Activated naive CD4-positive, alpha-beta T cell treated with anti-CD3 and anti-CD28 coated beads, Interleukin-2, amount 50 U/mL, for 72 hours (primary cell): Measurements from ENCODE around the gene RPE. TPM values are rescaled to one million over a fixed set of nuclear protein-coding genes. Genes with fewer than 3 reads are reported as not detected.

Source experiments
- ATAC-seq, 2 donors: fragments of 150-1000 bp; cut with Tn5 transposase; 2 replicates each; pipeline ENCODE4 v1.10.0; 2021; ENCODE audit warnings: mild to moderate bottlenecking in 2 of 2, moderate library complexity in 2 of 2
- DNase-seq, 2 donors: peaks; one replicate each; pipeline ENCODE4 v3.0.0; 2021 to 2022; ENCODE audit warnings: low spot score in 2 of 2
- H3K27ac Mint-ChIP-seq, 2 donors: one replicate each; pipeline ENCODE4 v1.8.0; 2022; ENCODE audit warnings: mild to moderate bottlenecking in 2 of 2, mixed read lengths in 2 of 2
- H3K36me3 Mint-ChIP-seq, 2 donors: one replicate each; pipeline ENCODE4 v1.8.0; 2022; ENCODE audit warnings: mixed read lengths in 2 of 2
- H3K9me3 Mint-ChIP-seq, 2 donors: one replicate each; pipeline ENCODE4 v1.8.0; 2022; ENCODE audit warnings: mixed read lengths in 2 of 2
- total RNA-seq, 2 donors: library from RNA; stranded (reverse); gene quantifications; one replicate each; pipeline ENCODE4 v1.2.3, GENCODE V29; 2022

The RPE gene
- total RNA-seq, 2 donors from 2014 or later: 39.0 to 61.6 TPM

DNA sequence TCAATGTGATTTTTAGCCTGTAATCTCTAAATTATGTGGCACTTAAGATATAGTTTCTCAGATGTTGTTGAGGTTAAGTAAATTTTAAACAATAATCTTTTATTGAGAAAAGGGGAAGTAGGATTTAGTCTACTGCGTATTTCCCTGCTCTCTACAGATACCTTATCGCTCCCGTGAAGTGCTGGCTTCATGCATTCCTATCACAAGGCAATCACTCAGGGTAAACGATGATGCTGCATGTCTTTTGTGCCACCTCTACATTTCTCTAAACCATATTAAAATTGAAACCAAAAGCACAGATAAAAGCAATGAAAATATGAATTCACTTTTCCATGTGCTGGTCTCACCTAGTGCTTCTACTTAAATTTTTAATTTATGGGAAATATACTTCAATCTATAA lies 14.4 kb upstream of the RPE start:
- H3K9me3 Mint-ChIP-seq: no peaks in the 10 kb centered on the region
- no peaks in the 10 kb centered on the region for H3K36me3 Mint-ChIP-seq
- ATAC-seq (peak in 1 of 2 donors; percentile 81), DNase-seq (no peak)
- no peak overlapping the region for H3K27ac Mint-ChIP-seq

- Mint-ChIP-seq H3K9me3 (no peaks in the 10 kb centered on the region), H3K36me3 (no peaks in the 10 kb centered on the region), H3K27ac (no peak overlapping the region)
- ATAC-seq (no peak), DNase-seq (no peak)
These were observed 11.6 kb upstream of the RPE start for GRCh38 chr2:209990838-209991237.

DNA sequence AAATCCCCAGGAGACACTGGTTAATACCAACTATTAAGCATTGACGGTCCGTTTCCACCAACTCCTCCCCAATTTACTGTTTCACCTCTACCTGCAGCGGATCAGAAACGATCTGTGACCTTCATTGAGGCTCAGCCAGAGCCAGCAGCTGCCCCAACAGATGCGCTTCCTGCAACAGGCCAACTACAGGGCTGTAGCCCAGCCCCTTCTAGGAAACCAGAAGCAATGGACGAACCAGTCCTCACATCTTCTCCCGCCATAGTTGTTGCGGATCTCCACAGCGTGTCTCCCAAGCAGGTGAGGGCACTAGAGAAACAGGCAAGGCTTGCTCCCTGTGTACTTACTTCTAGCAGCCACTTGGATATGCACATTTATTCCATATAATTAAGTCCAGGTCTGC lies 8.5 kb upstream of the RPE start:
- no peak overlapping the region for H3K27ac Mint-ChIP-seq
- DNase-seq (no peak), ATAC-seq (no peak)
- no peaks in the 10 kb centered on the region for H3K36me3 Mint-ChIP-seq
- no peaks in the 10 kb centered on the region for H3K9me3 Mint-ChIP-seq

DNA sequence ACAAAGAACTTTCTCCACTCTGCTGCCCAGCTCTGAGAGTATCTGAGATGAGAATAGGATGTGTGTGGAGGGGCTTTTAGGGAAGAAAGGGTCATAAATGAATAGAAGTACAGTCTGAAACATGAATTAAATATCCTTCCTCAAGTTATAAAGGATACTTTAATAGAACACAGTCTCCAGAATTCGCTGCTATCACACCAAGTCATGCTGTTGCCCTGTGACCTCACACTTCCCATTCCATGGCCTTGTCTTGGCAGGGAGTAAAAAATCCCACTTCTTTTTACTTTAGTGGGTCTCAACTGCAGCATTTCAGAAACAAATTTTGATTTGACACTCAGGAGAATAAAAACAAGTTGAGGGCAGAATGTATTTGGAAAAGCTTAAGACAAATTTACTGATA lies 3.8 kb upstream of the RPE start:
- no peak for ATAC-seq
- Mint-ChIP-seq H3K9me3 (peaks cover 0 to 3% of the 10 kb centered on the region in 2 donors), H3K36me3 (peaks cover 13 to 15% of the 10 kb centered on the region in 2 donors), H3K27ac (no peak overlapping the region)
- DNase-seq: no peak

DNA sequence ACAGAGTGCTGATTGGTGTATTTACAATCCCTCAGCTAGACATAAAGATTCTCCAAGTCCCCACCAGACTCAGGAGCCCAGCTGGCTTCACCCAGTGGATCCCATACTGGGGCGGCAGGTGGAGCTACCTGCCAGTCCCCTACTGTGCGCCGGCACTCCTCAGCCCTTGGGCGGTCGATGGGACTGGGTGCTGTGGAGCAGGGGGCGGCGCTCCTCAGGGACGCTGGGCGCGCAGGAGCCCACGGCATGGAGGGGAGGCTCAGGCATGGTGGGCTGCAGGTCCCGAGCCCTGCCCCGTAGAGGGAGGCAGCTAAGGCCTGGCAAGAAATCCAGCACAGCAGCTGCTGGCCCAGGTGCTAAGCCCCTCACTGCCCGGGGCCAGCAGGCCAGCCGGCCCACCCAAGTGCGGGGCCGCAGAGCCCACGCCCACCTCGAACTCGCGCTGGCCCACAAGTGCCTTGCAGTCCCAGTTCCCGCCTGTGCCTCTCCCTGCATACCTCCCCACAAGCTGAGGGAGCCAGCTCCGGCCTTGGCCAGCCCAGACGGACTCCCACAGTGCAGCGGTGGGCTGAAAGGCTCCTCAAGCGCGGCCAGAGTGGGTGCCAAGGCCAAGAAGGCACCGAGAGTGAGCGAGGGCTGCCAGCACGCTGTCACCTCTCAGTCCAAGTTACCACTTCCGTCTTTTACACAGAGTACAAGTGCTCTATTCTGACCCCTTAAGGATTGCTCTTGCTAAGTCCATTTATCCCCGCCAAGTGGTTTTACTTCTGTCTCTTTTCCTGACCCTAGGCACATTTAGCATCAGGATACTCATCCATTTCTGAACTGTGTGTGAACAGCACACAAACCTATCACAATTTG lies 1.7 kb upstream of the RPE start:
- DNase-seq (no peak), ATAC-seq (no peak)
- Mint-ChIP-seq H3K27ac (peak overlapping the region in 1 of 2 donors; percentile 93), H3K9me3 (peaks cover 0 to 3% of the 10 kb centered on the region in 2 donors), H3K36me3 (peaks cover 19 to 21% of the 10 kb centered on the region in 2 donors)

- Mint-ChIP-seq H3K36me3 (peaks cover 21 to 26% of the 10 kb centered on the region in 2 donors), H3K27ac (peak overlapping the region; percentile 93 to 97), H3K9me3 (peaks cover 0 to 3% of the 10 kb centered on the region in 2 donors)
- no peak for ATAC-seq
- no peak for DNase-seq
These were observed 921 bp downstream of the RPE start for GRCh38 chr2:210003359-210003758.

GRCh38 chr2:210004881-210005280 lies 2.4 kb downstream of the RPE start:
- Mint-ChIP-seq H3K27ac (no peak overlapping the region), H3K9me3 (peaks cover 0 to 3% of the 10 kb centered on the region in 2 donors), H3K36me3 (peaks cover 19 to 22% of the 10 kb centered on the region in 2 donors)
- DNase-seq (no peak), ATAC-seq (no peak)

DNA sequence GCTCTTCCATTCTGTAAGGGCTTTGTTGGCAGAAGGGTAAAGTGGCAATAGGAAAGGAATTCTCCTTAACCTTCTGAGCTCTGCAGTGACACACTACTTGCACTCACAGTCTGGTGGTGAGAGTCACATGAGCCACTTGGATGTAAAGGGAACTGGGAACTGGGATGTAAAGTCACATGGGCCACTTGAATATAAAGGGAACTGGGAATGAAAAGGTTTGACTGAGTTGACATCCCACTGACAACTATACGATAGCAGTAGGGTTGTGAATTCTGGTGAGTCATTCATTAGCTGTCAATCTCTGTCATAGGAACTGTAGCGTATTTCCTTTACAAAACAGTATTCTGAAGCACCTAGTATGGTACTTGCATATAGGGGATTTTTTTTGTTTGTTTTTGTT lies 5.5 kb downstream of the RPE start:
- DNase-seq: no peak
- H3K27ac Mint-ChIP-seq: no peak overlapping the region
- ATAC-seq: no peak
- H3K36me3 Mint-ChIP-seq: peaks cover 20 to 22% of the 10 kb centered on the region in 2 donors
- H3K9me3 Mint-ChIP-seq: no peaks in the 10 kb centered on the region

DNA sequence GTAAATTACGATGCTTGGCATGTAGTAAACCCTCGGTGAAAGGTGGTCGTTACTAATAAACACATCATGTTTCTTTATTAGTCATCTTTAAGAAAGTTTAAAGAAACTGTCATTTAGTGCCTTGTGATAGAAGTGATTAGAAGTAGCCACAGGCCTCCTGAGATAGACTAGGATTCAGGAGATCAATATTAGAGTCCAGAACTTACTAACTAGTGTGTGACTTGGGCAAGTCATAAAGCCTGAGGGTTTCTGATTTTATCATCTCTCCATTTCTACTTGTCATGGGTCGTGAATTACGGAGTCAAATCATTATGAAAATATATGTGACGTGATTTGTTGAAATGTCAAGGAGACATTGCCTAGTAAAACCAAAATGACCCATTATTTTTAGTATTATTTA lies 6.7 kb downstream of the RPE start:
- peak; percentile 31 to 73 for ATAC-seq
- Mint-ChIP-seq H3K9me3 (no peaks in the 10 kb centered on the region), H3K27ac (no peak overlapping the region), H3K36me3 (peaks cover 17 to 18% of the 10 kb centered on the region in 2 donors)
- no peak for DNase-seq

DNA sequence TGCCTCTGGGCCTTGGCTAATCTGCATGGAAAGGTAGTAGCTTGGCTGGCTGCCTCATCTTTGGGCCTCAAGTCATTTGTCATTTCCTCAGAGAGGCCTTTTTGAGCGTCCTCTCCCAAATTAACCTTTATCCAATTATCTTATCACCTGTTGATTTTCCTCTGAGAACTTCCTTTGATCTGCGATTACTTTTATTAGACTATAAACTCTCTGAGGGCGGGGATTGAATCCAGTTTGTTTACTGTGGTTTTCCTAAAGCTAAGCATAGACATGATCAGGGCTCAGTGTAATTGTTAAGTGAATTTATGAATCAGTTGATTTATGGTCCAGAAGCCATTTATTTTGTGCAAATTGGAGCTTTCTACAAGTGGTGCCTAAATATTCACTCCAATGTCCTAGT lies 7.5 kb downstream of the RPE start:
- ATAC-seq: no peak
- Mint-ChIP-seq H3K27ac (no peak overlapping the region), H3K9me3 (no peaks in the 10 kb centered on the region), H3K36me3 (peaks cover 14 to 19% of the 10 kb centered on the region in 2 donors)
- no peak for DNase-seq

- H3K27ac Mint-ChIP-seq: no peak overlapping the region
- H3K36me3 Mint-ChIP-seq: peaks cover 0 to 2% of the 10 kb centered on the region in 2 donors
- no peaks in the 10 kb centered on the region for H3K9me3 Mint-ChIP-seq
- no peak for DNase-seq
- ATAC-seq: no peak
These were observed 17.7 kb downstream of the RPE start for GRCh38 chr2:210020138-210020537.

GRCh38 chr2:210022824-210023223 lies 20.4 kb downstream of the RPE start:
- Mint-ChIP-seq H3K36me3 (no peaks in the 10 kb centered on the region), H3K27ac (peak overlapping the region in 1 of 2 donors; percentile 69), H3K9me3 (no peaks in the 10 kb centered on the region)
- ATAC-seq (no peak), DNase-seq (no peak)

DNA sequence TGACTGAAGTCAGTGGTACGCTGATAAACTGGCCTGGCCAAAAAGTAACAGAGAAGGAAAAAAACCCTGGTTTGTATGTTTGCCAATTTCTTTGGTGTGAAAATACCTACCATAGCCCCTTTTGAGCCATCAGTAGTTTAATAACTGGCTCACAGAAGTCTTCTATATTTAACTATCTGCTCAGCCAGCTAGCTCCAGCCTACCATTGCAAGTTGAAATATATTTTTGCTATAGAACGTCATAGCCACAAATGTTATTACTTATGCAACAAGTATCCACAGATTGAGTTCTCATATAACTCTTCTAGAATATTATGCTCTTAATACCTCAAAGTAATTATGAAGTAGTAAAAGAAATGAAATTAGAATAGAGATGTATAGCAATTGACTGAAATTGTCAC lies 25.2 kb downstream of the RPE start:
- H3K9me3 Mint-ChIP-seq: no peaks in the 10 kb centered on the region
- H3K36me3 Mint-ChIP-seq: no peaks in the 10 kb centered on the region
- ATAC-seq: no peak
- H3K27ac Mint-ChIP-seq: no peak overlapping the region
- DNase-seq: no peak

- H3K9me3 Mint-ChIP-seq: no peaks in the 10 kb centered on the region
- no peak for ATAC-seq
- DNase-seq: no peak
- no peaks in the 10 kb centered on the region for H3K36me3 Mint-ChIP-seq
- peak overlapping the region in 1 of 2 donors; percentile 70 for H3K27ac Mint-ChIP-seq
These were observed 25.7 kb downstream of the RPE start for GRCh38 chr2:210028178-210028577.

GRCh38 chr2:210034087-210034683 lies 31.7 kb downstream of the RPE start:
- DNase-seq (no peak), ATAC-seq (peak in 1 of 2 donors; percentile 67)
- peaks cover 0 to 6% of the 10 kb centered on the region in 2 donors for H3K36me3 Mint-ChIP-seq
- H3K27ac Mint-ChIP-seq: no peak overlapping the region
- H3K9me3 Mint-ChIP-seq: peaks cover 0 to 4% of the 10 kb centered on the region in 2 donors

DNA sequence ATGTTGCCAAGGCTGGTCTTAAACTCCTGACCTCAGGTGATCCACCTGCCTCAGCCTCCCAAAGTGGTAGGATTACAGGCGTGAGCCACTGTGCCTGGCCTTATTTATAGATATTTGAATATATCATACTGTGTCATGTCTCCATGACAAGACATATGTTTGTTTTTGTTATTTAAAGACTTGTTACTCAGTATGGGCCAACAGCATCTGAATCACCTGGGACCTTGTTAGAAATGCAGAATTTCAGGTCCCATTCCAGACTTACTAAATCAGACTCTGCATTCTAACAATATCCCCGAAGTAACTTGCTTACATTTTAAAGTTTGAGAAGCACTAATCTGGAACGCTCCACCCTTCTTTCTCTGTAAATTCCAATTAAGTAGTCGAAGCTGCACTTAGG lies 33.2 kb downstream of the RPE start:
- DNase-seq (no peak), ATAC-seq (no peak)
- no peak overlapping the region for H3K27ac Mint-ChIP-seq
- H3K36me3 Mint-ChIP-seq: peaks cover 0 to 6% of the 10 kb centered on the region in 2 donors
- H3K9me3 Mint-ChIP-seq: peaks cover 0 to 4% of the 10 kb centered on the region in 2 donors

GRCh38 chr2:210038078-210038477 lies 35.6 kb downstream of the RPE start:
- Mint-ChIP-seq H3K36me3 (peaks cover 0 to 6% of the 10 kb centered on the region in 2 donors), H3K9me3 (peaks cover 0 to 4% of the 10 kb centered on the region in 2 donors), H3K27ac (no peak overlapping the region)
- ATAC-seq: no peak
- no peak for DNase-seq
